ENCODE data around the gene CFAP57. TPM values are rescaled to one million over a fixed set of nuclear protein-coding genes. Genes with fewer than 3 reads are reported as not detected.

The CFAP57 gene
- total and polyA plus RNA-seq, 2 donors from 2014 or later, result 0.34 to 2.3 TPM

GRCh38 chr1:43271186-43272118, 99.3 kb downstream of the CFAP57 start:
- H3K4me1 ChIP-seq (ENCODE audit: control insufficient read depth in 2 of 3, insufficient read depth in 2 of 3, low read depth in 1 of 3, low read length in 3 of 3), result peaks cover 0 to 15% (median 14%) of the 10 kb centered on the region in 3 donors
- no peaks in the 10 kb centered on the region for H3K36me3 ChIP-seq (ENCODE audit: control insufficient read depth in 2 of 3, insufficient read depth in 3 of 3, low read length in 3 of 3)
- H3K27me3 ChIP-seq (ENCODE audit: control insufficient read depth, insufficient read depth, low read length), result no peaks in the 10 kb centered on the region
- TF ChIP-seq CTCF (IDR thresholded peaks at IDR 0.05; ENCODE audit: borderline replicate concordance, extremely low read depth, insufficient read depth), result no peak
- intact Hi-C loops (cut with DNase I), result no loop called here
- peak overlapping the region; percentile 37 to 67 (median 43) for H3K4me3 ChIP-seq (ENCODE audit: low read length in 3 of 3)
- FAIRE-seq (no peak), DNase-seq (no peak)
- H3K9ac ChIP-seq (ENCODE audit: low read length in 3 of 3), result no peak overlapping the region
- H3K27ac ChIP-seq (ENCODE audit: low read depth in 2 of 2, low read length in 2 of 2), result peak overlapping the region in 1 of 2 donors; percentile 5
- H3K9me3 ChIP-seq (ENCODE audit: control insufficient read depth in 2 of 3, insufficient read depth in 1 of 3, low read length in 3 of 3), result no peaks in the 10 kb centered on the region

- H3K36me3 ChIP-seq (ENCODE audit: control insufficient read depth in 2 of 3, insufficient read depth in 3 of 3, low read length in 3 of 3), result no peaks in the 10 kb centered on the region
- DNase-seq, result peak in 1 of 5 donors; percentile 43
- H3K9me3 ChIP-seq (ENCODE audit: control insufficient read depth in 2 of 3, insufficient read depth in 1 of 3, low read length in 3 of 3), result no peaks in the 10 kb centered on the region
- H3K9ac ChIP-seq (ENCODE audit: low read length in 3 of 3), result no peak overlapping the region
- no peaks in the 10 kb centered on the region for H3K27me3 ChIP-seq (ENCODE audit: control insufficient read depth, insufficient read depth, low read length)
- no peak overlapping the region for H3K27ac ChIP-seq (ENCODE audit: low read depth in 2 of 2, low read length in 2 of 2)
- TF ChIP-seq CTCF (IDR thresholded peaks at IDR 0.05; ENCODE audit: borderline replicate concordance, extremely low read depth, insufficient read depth), result no peak
- H3K4me1 ChIP-seq (ENCODE audit: control insufficient read depth in 2 of 3, insufficient read depth in 2 of 3, low read depth in 1 of 3, low read length in 3 of 3), result peaks cover 0 to 17% (median 15%) of the 10 kb centered on the region in 3 donors
- H3K4me3 ChIP-seq (ENCODE audit: low read length in 3 of 3), result no peak overlapping the region
- intact Hi-C loops (cut with DNase I), result no loop called here
- no peak for FAIRE-seq
Observed at GRCh38 chr1:43272161-43272560, 100.0 kb downstream of the CFAP57 start.

GRCh38 chr1:43272576-43273571, 100.7 kb downstream of the CFAP57 start:
- intact Hi-C loops (cut with DNase I), result no loop called here
- Histone ChIP-seq H3K9me3 (ENCODE audit: control insufficient read depth in 2 of 3, insufficient read depth in 1 of 3, low read length in 3 of 3) (no peaks in the 10 kb centered on the region), H3K4me3 (ENCODE audit: low read length in 3 of 3) (no peak overlapping the region), H3K9ac (ENCODE audit: low read length in 3 of 3) (no peak overlapping the region), H3K27me3 (ENCODE audit: control insufficient read depth, insufficient read depth, low read length) (no peaks in the 10 kb centered on the region), H3K27ac (ENCODE audit: low read depth in 2 of 2, low read length in 2 of 2) (no peak overlapping the region), H3K4me1 (ENCODE audit: control insufficient read depth in 2 of 3, insufficient read depth in 2 of 3, low read depth in 1 of 3, low read length in 3 of 3) (peaks cover 0 to 20% (median 12%) of the 10 kb centered on the region in 3 donors), H3K36me3 (ENCODE audit: control insufficient read depth in 2 of 3, insufficient read depth in 3 of 3, low read length in 3 of 3) (no peaks in the 10 kb centered on the region)
- FAIRE-seq, result no peak
- TF ChIP-seq CTCF (IDR thresholded peaks at IDR 0.05; ENCODE audit: borderline replicate concordance, extremely low read depth, insufficient read depth), result no peak
- DNase-seq, result peak in 1 of 5 donors; percentile 27
